ENCODE data around the gene AK8.

DNA sequence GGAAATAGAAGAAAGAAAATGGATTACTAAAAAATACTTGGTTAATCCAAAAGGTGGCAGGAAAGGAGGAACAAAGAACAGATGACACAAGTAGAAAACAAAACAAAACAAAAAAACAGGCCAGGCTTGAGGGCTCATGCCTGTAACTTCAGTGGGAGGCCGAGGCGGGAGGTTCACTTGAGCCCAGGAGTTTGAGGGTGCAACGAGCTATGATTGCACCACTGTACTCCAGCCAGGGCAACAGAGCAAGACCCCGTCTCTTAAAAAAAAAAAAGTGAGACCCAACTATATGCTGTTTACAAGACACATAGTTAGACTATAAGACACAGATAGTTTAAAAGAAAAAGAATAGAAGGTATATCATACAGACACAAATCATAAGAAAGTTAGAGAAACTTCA lies 59.5 kb downstream of the AK8 start:
- TF ChIP-seq, protein P1, sequence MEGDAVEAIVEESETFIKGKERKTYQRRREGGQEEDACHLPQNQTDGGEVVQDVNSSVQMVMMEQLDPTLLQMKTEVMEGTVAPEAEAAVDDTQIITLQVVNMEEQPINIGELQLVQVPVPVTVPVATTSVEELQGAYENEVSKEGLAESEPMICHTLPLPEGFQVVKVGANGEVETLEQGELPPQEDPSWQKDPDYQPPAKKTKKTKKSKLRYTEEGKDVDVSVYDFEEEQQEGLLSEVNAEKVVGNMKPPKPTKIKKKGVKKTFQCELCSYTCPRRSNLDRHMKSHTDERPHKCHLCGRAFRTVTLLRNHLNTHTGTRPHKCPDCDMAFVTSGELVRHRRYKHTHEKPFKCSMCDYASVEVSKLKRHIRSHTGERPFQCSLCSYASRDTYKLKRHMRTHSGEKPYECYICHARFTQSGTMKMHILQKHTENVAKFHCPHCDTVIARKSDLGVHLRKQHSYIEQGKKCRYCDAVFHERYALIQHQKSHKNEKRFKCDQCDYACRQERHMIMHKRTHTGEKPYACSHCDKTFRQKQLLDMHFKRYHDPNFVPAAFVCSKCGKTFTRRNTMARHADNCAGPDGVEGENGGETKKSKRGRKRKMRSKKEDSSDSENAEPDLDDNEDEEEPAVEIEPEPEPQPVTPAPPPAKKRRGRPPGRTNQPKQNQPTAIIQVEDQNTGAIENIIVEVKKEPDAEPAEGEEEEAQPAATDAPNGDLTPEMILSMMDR (conservative IDR thresholded peaks at IDR 0.05; ENCODE audit: low read length), result no peak
- no peak for TF ChIP-seq EZH2phosphoT487 (IDR thresholded peaks at IDR 0.05; ENCODE audit: borderline replicate concordance, low read depth, low read length)

All from OCI-LY7 (cell line).